GM19043 (cell line): ENCODE data around the gene CYP24A1.

Experiments
- ATAC-seq: cut with Tn5 transposase; IDR thresholded peaks from one replicate; pipeline ENCODE4 v1.9.1; 2021; ENCODE audit warnings: low read depth; ENCODE audit not compliant: unreplicated experiment

CYP24A1 gene

DNA sequence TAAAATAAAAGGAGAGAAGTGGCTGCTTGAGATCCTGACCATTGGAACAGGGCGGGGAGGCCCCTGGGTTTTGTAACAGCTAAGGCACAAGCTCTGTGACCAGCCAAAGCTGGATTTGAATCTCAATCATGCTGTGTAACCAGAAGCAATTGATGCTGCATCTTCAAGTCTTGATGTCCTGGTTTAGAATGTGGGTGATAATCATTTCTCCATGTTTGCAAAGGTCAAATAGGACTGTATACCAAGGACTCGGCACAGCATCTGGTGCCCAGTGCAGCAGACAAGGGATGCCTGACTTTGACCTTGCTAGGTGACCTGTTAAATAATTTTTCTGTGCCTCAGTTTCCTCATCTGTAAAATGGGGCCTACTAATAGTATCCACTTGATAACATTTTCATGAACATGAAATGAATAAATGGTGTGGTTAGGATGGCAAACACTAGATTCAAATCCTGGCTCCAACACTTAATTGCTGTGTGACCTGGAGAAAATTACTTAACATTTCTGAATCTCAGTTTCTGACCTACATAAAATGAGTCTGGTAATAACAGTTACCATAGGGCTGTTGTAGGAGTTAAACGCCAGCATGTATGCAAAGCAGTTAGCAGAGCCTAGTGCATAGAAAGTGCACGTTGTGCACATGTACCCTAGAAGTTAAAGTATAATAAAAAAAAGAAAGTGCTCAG, 57.1 kb downstream of the CYP24A1 start:
- ATAC-seq, result no peak

DNA sequence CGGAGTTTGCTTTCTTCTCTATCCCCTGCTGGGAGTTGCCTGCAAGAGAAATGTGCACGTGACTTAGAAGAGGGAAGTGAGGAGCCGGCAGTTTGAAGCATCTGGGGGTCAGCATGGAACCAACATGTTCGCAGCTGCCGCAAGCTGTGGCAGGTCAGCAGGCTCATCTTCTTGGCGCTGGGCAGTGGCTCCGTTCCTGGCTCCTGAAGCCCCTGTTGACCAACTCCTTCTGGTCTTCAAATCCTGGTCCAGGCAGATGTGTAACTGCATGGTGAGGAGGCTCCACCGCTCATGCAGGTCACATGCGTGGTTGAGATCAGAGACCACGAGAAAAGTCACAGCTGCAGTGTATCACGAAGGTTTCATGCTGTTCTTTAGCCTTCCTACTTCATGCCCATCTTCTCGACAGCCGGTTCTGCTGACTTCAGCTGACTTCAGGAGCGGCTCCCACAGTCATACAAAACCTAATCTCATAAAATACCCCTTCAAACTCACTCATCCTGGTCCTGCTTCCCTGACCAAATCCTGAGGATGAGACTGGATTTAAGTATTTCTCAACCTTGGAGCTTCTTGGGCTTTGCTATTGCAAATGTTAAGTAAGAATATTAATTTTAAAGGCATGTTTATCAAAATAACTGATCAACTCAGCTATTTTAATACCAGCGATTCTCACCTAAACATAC, 58.5 kb downstream of the CYP24A1 start:
- ATAC-seq, result no peak

DNA sequence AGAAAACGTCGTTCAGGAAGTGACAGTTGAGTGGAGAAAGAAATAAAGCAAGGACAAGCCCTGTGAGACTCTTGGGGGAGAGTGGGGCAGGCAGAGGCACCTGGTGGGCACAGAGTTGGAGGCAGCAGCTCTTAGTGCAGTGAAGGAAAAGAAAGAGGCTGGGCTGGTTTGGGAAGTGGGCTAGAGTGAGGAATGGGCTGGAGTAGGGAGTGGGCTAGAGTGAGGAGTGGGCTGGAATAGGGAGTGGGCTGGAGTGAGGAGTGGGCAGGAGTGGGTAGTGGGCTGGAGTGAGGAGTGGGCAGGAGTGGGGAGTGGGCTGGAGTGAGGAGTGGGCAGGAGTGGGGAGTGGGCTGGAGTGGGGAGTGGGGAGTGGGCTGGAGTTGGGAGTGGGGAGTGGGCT, 59.7 kb downstream of the CYP24A1 start:
- ATAC-seq, result no peak

DNA sequence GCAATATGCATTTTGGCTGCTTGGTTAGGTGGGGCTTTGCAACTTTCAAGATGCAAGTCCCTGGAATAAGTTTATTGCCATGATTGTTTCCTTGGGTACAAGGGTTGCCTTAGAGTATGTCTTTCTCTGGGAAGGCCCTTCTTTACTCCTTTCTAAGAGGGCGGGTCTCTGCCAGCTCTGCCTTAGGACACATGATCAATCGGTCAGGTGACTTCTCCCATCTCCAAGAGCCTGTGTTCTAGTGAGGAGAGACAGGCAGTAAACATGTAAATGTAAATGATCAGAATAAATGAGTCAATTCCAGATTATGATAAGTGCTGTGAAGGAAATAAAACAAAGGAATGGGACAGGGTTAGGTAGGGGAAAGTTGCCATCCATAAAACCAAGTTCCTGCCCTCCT, 60.2 kb downstream of the CYP24A1 start:
- no peak for ATAC-seq

DNA sequence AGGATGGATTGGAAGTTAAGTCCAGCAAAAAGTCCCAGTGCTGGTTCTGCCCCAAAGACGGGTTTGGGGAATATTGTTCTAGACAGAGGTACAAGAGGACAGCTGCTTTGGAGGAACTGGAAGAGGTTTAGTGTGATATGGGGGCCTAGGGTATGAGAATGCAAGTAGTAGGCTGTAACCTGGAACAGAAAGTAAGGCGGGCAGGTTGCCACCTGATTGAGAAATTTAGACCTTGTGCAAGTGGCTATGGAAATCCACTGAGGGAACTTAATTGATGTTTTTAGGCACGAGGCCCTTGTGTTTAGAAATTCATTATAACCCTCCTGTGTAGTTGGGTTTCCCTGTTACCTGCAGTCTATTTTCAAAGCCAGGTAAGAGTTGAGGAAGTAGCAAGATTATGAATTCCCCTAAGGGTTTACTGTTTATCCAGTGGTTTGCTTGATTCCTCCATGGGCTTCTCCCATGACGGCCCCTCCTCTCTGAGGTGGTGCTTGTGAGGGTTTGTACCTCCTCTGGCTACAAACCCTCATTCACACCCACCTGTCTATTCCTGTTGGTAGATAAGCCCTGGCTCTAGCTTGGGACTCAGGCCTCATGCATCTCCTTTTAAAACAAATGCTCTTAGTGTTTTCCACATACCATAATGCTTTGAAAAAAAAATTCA, 61.4 kb downstream of the CYP24A1 start:
- no peak for ATAC-seq

DNA sequence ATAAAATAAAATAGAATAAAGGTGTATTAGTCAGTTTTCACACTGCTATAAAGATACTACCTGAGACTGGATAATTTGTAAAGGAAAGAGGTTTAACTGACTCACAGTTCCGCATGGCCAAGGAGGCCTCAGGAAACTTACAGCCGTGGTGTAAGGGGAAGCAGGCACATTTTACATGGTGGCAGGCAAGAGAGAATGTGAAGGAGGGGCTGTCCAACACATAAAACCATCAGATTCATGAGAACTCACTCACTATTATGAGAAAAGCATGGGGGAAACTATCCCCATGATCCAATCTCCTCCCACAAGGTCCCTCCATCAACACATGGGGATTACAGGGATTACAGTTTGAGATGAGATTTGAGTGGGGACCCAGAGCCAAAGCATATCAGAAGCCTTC, 62.3 kb downstream of the CYP24A1 start:
- ATAC-seq, result no peak

DNA sequence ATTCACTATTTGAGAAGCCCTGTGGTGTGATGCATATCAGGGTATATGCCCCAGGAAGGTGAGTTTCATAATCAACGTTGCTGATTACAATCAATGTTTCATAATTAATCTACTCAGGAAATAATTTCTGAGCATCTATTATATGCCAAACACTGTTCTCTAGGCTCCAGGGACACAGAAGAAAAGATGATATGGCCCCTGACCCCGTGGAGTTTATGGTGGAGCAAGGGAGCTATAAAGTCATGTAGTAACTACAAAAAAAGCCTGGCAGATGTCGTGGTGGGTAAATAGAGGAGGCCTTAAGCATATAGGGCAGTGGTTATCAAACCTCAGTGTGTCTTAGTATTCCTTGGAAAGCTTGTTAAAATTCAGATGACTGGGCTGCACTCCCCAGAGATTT, 63.3 kb downstream of the CYP24A1 start:
- ATAC-seq, result no peak

DNA sequence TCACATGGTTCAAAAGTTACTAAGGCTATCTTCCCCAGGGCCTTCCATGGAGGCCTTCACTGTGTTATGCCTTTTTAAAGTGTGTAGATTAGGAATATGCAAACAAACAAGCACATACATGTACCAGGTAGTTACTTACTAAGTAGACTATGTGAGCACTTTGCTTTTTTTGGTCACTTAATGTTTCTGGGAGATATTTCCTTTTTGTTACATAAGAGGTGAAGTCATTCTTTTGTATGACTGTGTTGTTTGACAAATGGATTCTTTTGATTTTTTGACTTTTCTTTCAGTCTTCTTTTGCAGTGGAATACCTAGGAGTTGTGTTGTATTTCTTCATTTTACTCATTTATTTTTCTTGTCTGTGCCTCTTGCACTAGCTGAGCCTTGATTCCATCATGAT, 63.7 kb downstream of the CYP24A1 start:
- ATAC-seq, result no peak

DNA sequence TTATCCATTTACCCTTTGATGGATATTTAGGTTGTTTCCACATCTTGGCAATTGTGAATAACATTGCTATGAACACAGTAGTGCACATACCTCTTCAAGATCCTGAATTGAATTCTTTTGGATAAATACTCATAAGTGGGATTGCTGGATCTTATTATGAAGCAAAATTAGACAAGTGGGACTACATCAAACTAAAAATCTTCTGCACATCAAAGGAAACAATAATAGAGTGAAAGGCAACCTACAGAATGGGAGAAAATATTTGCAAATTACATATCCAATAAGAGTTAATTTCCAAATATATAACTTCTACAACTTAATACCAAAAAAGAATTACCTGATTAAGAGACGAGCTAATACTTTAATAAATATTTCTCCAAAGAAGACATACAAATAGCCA, 65.0 kb downstream of the CYP24A1 start:
- no peak for ATAC-seq

DNA sequence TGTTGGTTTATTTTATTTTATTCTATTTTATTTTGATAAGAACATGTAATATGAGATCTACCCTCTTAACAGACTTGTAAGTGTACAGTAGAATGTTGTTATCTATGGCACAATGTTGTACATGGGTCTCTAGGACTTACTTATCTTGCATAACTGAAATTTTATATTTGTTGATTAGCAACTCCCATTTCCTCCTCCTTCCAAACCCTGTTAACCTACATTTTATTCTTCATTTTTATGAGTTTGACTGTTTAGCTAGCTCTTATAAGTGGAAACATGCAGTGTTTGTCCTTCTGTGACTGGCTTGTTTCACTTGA, 65.5 kb downstream of the CYP24A1 start:
- ATAC-seq, result no peak

DNA sequence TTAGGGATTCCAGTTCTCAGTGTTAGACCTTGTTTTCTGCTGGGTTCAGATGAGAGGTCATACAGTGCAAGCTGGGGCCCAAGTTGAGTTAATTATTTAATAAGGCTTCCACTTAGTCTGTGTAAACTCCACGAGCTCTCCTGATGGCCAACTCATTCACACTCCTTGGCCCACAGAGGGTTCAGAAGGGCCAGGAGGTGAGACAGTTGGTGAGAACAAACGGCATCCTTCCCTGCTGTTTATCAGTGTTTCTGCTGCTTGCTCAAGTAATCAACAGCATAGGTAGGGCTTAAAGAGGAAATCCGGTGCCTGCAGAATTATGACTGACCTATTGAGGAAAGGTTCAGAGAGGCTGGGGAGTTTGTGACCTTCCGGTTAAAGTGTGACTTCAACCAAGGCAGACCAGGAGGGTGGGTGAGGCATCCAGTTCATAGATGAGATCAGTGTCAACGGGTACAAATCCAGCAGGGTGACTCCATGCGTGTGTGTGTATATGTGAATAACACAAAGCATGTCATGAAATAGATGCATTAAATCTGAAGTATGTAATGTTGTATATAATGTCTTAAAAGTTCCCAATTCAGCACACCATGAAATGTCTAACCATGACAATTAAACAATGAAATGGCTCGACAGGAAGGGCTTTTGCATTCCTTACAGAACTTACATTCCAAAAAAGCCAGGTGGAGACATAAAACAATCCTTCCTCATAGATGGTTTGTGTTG, 66.0 kb downstream of the CYP24A1 start:
- no peak for ATAC-seq

DNA sequence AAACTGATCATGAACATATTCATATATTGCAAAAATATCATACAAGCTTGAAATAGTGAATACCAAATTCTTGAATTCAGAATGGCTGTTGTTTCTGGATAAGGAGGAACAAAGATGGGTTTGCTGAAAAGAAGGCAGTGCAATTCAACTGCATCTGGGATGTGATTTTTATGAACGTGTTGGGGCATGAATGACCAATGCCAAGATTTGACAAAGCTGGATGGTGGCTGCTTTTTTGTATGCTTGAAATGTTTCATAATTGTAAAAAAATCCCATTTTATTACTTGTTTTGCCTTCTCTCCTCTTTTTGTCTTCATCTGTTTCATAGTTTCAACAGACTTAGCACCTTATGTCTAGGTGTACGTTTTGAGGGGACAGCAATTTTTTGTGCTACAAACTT, 66.6 kb downstream of the CYP24A1 start:
- no peak for ATAC-seq

DNA sequence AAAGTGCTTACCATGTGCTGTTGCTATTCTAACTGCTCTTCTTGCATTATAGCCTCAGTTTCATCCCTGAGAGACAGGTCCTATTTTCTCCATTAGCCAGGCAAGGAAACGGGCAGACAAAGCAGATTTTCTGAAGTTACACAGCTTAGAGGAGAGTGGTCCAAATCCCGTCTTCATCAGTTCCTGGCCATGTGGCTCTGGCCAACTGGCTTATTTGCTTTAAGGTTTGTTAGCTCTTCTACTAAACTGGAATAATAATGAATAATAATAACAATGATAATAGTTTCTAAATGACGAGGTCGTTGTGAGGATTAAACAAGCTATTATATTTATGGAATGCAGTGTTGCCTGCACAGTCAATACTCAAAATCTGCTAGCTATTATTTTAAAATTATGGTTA, 67.6 kb downstream of the CYP24A1 start:
- ATAC-seq, result no peak

DNA sequence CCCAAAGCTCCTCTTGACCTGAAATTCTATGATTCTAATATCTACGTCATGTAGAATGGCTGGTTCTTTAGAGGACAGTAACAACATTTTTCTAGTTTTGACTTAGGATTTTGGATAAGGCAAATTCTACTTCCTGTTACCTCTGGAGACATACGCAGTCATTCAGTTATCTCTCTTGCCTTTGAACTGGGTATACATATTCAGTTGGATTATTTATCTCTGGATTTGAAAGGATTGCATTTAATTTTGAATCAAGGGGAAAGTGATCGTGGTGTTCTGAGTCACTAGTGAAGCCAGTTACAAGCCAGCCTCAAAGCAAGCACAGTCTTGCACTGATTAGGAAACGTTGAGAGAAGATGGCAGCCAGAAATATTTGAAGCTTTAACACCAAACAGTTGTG, 68.1 kb downstream of the CYP24A1 start:
- no peak for ATAC-seq

DNA sequence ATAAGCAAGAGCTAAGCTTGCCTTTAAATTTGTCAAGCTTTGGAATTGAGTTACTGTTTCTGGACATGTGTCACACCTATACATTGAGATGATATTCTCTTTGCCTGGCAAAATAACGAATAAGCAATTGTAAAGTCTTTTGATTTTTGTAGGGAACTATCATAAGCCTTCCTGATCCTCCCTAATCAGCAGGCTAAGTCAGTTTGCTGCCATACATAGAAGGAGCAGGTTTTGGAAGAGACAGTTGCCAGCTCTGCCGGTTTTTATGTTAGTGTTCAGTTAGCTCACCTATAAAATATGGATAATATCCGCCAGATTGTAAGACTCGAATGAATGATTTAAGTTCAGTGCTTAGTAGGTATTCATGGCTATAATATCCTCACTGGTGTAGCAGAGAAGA, 69.0 kb downstream of the CYP24A1 start:
- ATAC-seq, result no peak

DNA sequence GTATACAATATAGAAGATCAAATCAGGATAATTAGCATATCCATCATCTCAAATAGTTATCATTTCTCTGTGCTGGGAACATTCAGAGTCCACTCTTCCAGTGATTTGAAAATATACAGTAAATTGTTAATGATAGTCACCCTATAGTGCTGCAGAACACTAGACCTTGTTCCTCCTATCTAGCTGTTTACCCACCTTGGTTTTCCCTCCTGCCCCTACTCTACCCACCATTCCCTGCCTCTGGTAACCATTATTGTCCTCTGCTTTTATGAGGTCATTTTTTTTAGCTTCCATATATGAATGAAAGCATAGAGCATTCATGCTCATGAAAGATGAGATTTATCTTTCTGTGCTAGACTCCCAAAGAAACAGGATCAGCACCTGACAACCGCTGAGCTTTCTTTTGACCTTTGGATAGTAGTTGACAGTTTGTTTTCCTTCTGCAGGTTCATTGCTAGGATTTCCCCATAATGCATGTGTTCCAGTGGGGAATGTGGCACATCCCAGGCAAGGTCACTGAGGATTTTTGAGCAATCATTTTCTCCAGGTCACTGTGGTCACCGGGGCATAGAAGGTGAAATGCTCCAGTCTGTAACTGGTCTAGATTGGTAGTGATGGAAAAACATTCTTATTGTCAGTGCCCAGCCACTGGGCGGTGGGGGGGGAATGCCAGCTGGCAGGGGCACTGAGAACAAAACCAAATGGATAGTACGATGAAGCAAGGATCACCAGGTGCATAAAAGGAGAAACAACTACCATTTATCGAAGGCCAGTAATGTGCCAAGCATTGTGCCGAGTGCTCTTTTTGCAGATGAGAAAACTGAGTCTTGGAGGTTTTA, 69.8 kb downstream of the CYP24A1 start:
- ATAC-seq, result no peak
